GM11168 (cell line): ENCODE results near the gene C8A.

Source experiments
- in situ Hi-C: fragments of 300-500 bp; cut with MboI; formaldehyde crosslinking; loops from one replicate; pipeline ENCODE4 v1.12.0; 2022; ENCODE audit warnings: low sequenced_read_pairs; ENCODE audit not compliant: unreplicated experiment

The C8A gene

GRCh38 chr1:56922070-56922469, 67.5 kb downstream of the C8A start:
- in situ Hi-C loops = no loop called here

- in situ Hi-C loops = no loop called here
Measured at GRCh38 chr1:56922507-56922906, 67.9 kb downstream of the C8A start.

- in situ Hi-C loops = no loop called here
Measured at GRCh38 chr1:56923201-56923600, 68.6 kb downstream of the C8A start.

GRCh38 chr1:56924116-56924515, 69.5 kb downstream of the C8A start:
- in situ Hi-C loops = no loop called here

GRCh38 chr1:56925193-56925592, 70.6 kb downstream of the C8A start:
- in situ Hi-C loops = no loop called here

GRCh38 chr1:56927171-56927570, 72.6 kb downstream of the C8A start:
- in situ Hi-C loops = no loop called here

GRCh38 chr1:56927986-56928385, 73.4 kb downstream of the C8A start:
- in situ Hi-C loops = no loop called here

GRCh38 chr1:56929492-56929891, 74.9 kb downstream of the C8A start:
- in situ Hi-C loops = no loop called here

GRCh38 chr1:56931211-56931610, 76.6 kb downstream of the C8A start:
- in situ Hi-C loops = no loop called here

- in situ Hi-C loops = no loop called here
Measured at GRCh38 chr1:56931686-56932085, 77.1 kb downstream of the C8A start.

GRCh38 chr1:56933161-56933560, 78.6 kb downstream of the C8A start:
- in situ Hi-C loops = no loop called here

- in situ Hi-C loops = no loop called here
Measured at GRCh38 chr1:56933606-56934005, 79.0 kb downstream of the C8A start.

- in situ Hi-C loops = no loop called here
Measured at GRCh38 chr1:56934430-56935060, 79.9 kb downstream of the C8A start.

GRCh38 chr1:56938646-56939045, 84.0 kb downstream of the C8A start:
- in situ Hi-C loops = no loop called here

- in situ Hi-C loops = no loop called here
Measured at GRCh38 chr1:56939209-56939608, 84.6 kb downstream of the C8A start.

- in situ Hi-C loops = no loop called here
Measured at GRCh38 chr1:56940039-56940438, 85.4 kb downstream of the C8A start.

GRCh38 chr1:56948403-56949023, 93.9 kb downstream of the C8A start:
- in situ Hi-C loops = no loop called here

GRCh38 chr1:56952501-56952900, 97.9 kb downstream of the C8A start:
- in situ Hi-C loops = no loop called here

GRCh38 chr1:56953386-56953785, 98.8 kb downstream of the C8A start:
- in situ Hi-C loops = no loop called here

GRCh38 chr1:56954664-56955063, 100.1 kb downstream of the C8A start:
- in situ Hi-C loops = no loop called here

GRCh38 chr1:56957931-56958330, 103.3 kb downstream of the C8A start:
- in situ Hi-C loops = no loop called here

- in situ Hi-C loops = no loop called here
Measured at GRCh38 chr1:56958526-56958925, 103.9 kb downstream of the C8A start.
